HK-2 (cell line): ENCODE results near the gene CDC42SE1.

Source experiments
- DNase-seq: peaks from one replicate; pipeline ENCODE4 v3.0.0-alpha.2; 2018; ENCODE audit not compliant: unreplicated experiment

CDC42SE1 gene

DNA sequence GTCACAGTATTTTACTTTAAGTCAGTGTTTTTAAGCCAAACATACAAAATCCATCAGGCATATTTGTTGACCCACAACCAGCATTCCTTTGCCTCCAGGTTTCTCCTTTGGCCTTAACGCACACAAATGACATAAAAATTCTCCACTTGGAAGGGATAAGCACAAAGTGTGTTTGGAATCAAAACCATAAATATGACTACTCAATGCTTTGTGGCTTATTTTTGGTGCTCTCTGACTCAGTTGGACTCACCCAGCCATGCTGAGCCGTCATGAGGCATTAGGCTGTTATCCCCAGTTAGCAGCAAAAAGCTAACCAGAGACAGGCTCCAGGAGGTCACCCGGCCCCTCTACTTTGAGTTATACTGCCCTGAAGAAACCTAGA is 50.2 kb downstream of the CDC42SE1 start:
- DNase-seq: no peak

DNA sequence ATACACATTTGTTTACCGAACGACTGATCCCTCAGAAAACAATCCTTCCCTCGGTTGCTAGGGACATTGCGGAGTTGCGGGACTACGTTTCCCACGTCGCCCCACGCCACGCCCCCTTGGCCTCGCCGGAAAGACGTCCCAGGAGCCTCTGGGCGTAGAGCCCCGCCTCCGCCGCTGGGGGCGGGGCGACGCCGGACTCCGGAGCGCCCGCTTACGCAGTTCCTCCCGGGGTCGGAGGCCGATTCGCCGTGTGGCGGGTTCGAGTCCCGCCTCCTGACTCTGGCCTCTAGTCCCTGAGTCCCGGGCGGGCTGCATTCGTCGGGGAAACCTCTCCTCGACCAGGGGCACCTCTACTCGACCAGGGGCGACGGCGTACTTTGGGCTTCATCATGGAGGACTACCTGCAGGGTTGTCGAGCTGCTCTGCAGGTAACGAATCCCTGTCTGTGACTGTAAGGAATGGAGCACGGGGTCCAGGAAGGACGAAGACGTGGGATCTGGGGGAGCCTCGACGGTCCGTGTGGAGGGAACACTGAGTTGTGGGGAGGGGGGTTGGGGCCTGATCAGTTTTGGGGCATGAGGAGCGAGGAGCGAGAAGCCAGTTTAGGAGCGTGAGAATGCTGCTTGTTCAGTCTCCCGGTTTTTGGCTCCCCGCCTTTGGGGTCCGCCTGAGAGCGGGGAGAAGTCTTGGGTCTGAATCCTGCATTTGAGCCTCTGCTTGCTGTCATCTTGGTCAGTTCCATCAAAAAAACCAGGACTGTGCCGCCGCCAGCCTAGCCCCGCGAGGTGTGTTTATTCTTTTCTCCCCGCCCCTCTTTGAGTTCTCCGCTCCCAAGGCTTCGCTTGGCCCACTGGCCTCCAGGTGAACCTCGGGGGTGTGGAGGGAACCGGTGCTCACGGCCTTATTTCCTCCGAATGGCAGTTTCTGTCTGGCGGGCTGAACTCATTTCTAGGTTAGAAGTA is 50.9 kb downstream of the CDC42SE1 start, which contains the start of gene PRUNE1:
Gene PRUNE1, plus strand, starts transcription at position 206 of the 962 bp plus-strand sequence. Its CDS starts 184 bp downstream, at position 390.
- peak; percentile 90 for DNase-seq

DNA sequence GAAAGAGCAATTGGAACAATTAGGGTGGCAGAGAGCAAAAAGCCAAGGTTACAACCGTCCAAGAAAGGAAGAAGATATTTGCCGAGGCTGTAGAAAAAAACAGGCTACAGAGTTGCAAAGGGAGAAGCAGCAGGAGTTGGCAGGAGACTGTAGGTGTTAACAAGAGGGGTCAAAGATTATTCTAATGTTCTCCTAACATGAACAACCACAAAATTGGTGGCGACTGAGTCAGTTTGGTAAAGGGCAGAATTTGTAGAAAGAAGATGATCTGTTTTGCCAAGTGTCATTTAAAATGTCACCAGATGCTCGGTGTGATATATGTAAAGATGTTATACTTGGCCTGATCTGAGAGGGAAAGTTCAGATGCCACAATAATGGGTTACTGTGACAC is 51.6 kb downstream of the CDC42SE1 start:
- DNase-seq: no peak

DNA sequence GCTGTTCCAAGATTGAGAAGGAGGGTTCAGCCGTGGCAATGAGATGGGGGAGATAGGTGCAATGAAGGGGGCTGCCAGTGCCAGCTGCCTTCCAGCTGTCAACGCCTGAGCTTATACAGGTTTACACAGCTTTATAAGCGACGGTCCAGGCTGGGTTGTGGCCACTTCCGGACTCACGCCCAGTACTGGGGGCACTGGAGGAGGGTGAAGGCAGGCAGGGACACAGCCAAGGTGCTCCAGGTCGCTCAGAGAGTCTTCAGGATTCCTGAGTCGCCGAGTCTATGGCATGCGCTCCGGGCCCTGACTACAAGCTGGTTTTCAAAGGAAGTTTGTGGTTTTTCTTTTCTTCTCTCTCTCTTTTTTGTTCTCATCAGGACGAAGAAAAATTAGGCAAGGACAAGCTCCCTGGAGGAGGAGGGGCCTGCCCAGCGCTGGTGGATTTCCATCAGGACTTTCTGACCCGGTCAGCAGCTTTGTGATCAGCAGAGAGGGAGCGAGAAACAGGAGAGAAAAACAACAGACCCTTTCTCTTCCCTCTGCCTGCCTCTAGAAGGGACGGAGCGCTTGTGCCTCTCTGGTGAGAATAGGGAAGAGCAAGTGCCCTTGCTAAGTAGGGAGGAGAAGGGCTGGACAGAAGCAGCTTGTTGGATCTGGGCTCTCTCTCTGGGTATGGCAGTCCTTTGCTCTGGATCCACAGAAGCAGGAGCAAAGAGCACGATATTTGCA is 52.9 kb downstream of the CDC42SE1 start, which contains the start of gene MINDY1:
Gene MINDY1, minus strand, starts transcription at position 576 of the 726 bp plus-strand sequence. CDS start 4,285 bp downstream, outside the sequence.
- DNase-seq: peak; percentile 65

DNA sequence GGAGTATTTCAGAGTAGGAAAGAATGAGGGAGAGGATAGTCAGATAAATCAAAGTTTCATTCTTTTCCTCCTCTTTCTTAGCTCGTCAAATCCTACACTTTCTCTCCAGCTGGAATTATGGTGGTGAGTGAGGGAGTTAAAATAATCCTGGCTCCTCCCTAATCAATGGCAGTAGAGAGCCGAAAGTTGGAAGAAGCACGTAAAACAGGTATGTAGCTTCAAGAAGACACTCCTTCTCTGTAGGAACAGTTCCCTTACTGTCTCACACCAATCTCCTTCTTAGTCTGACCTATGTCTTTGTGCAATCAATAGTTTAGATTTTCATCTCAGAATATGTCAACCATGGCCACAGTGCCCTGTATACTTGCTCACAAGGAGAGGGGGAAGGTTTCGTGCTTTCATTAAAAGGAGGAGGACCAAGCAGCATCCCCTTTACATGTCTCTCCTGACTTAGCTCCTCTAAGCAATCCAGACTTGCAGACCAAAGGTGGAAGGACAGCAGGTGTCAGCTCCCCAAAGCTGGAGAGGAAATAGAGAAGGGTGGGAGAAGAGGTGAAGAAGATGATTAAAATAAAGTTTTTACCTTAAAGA is 53.6 kb downstream of the CDC42SE1 start:
- DNase-seq: no peak

DNA sequence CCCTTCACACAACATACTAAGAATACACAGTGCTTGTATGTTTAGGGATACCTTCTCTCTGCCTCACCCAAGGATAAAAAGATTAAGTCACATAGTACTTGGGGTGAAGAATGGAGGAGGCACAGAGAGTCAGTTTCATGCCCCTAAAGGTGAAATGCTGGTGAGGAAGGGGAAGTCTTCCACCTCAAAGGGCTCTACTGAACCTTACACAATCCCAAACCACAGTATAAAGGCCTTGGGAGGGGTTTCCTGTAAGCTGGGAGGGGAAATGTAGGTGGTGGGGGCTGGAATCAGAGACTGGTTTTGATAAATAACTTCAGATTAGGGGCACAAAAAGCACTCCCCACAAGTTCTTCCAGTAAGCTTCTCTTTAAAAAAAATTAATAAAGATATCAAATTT is 56.2 kb downstream of the CDC42SE1 start:
- DNase-seq: no peak

DNA sequence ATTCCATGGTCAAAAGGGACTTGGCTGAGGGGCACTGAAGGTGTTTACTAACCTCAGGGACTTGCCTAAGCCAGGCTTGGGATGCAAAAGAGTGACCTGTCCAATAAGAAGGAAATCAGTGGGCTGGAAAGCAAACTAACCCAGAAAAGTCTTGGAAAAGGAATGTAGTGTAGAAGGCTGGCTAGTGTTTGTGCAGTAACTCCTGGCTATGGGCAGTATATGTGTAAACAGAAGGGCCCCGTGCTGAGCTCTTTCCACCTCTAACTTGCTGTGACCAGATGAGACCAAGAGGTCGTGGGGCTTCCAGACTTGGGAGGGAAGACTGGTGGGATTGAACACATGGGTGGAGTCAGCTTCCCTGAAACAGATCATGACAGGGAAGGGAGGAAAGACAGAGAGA is 56.8 kb downstream of the CDC42SE1 start:
- DNase-seq: no peak

DNA sequence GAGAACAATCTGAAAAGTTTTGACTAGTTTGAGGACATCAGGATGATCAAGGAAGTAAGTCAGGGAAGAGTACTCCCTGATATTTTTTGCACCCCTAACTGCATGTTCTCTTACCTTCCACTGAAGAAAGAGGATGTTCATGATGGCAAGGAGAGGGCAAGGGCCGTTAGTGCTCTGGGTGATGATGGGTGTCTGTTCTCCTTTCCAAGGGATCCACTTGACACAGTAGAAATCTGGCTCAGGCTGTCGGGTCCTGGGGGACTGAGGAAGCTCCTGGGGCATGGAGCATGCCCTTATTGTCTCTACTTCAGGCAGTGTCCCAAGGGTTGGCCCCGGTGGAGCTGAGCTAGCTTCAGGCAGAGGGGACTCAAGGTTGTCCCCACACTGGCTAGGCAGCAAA is 57.4 kb downstream of the CDC42SE1 start:
- no peak for DNase-seq

DNA sequence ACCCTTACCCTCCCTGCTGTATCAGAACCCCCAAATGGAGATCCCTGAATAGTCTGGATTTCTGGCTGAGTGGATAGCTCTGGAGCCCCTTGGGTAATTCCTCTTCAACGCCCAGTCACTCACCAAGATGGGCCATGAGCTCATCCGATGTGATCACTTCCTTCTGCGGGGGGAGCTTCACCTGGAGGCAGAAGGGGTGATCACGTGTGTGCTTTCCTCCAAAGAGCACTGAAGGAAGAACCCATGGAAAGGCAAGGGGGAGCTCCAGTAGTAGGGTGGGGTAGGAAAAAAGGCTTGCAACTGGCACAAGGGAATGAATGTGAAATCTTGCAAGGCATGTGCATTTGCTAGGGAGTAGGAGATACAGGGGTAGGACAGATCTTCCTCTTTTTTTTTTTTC is 57.8 kb downstream of the CDC42SE1 start:
- no peak for DNase-seq
